ENCODE data around the gene KRT7.
A peak's percentile ranks its signal among the peaks of the same experiment; 100 is the strongest.

Gene KRT7

GRCh38 chr12:52200086-52200780, 32.8 kb upstream of the KRT7 start:
- no peak for DNase-seq

DNA sequence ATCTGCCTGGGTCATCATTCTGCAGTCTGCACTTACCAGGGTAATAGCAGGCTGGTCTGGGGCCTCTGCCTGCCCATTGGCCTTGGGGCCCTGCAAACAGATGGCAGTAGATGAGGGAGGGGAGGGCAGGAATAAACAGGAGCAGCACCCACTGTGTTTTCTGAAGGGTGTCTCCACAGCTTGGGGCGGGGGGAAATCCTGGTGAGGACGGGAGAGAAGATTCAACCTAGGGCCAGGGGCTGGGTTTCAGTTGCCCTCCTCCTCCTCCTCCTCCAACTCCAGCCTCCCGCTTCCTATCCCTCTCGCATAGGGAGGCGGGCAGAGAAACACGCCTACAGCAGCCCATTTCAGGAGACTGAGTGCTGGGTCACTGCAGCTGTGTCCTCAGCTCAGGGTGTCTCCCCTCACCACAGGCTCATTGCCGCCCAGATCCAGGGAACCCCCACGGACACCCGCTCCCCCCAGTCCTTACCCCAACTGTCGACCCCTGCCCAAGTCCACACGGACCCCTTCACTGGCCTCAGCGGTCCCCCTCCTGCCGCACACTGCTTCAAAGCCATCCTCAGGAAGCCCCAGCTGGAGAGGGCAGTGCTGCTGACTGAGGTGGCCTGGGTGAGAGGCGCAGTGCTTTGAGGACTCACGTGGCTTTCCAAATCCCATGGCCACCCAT, 32.1 kb upstream of the KRT7 start:
- no peak for DNase-seq

DNA sequence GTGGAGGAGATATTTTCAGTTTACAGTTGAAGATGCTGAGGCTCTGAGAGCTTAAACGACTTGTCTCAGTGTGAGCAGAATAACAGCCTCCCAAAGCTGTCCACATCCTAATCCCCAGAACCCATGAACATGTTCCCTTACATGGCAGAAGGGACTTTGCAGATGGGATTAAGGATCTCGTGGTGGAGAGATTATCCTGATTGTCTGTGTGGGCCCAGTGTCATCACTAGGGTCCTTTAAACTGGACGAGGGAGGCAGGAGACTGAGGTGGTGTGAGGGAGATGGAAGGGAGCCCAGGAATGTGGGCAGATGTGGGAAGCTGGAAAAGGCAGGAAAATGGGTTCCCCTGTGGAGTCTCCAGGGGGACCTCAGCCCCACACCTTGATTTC, 31.6 kb upstream of the KRT7 start:
- no peak for DNase-seq

DNA sequence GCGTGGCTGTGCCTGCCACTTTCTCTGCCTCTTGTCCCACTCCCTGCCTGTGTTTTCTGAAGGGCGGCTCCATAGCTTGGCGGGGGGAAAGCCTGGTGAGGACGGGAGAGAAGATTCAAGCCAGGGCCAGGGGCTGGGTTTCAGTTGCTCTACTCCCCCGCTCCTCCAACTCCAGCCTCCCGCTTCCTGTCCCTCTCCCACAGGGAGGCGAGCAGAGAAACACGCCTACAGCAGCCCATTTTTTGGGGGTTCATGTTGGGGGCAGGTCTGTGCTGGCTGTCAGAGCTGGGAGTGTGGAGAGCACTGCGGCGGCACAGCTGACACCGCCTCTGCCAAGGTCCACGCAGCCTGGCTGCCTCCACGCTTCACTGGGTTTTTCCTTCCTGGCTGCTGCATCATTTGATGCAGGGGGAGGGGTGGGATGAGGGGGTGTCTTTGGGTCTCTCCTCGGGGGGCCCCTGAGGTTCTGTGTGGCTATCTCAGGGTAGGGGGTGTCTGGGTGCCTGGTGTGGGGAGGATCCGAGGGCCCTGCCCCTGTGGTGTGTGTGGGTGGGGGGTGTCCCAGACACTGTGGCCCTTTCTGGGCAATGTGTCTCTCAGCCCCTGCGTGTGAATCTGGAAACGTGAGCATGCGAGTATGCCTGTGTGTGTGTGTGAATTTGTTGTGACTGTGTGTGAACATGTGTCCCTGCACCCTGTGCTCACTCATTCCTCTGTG, 30.5 kb upstream of the KRT7 start:
- DNase-seq = peak in 1 of 2 experiments; percentile 12

GRCh38 chr12:52203079-52203921, 29.7 kb upstream of the KRT7 start:
- no peak for DNase-seq

DNA sequence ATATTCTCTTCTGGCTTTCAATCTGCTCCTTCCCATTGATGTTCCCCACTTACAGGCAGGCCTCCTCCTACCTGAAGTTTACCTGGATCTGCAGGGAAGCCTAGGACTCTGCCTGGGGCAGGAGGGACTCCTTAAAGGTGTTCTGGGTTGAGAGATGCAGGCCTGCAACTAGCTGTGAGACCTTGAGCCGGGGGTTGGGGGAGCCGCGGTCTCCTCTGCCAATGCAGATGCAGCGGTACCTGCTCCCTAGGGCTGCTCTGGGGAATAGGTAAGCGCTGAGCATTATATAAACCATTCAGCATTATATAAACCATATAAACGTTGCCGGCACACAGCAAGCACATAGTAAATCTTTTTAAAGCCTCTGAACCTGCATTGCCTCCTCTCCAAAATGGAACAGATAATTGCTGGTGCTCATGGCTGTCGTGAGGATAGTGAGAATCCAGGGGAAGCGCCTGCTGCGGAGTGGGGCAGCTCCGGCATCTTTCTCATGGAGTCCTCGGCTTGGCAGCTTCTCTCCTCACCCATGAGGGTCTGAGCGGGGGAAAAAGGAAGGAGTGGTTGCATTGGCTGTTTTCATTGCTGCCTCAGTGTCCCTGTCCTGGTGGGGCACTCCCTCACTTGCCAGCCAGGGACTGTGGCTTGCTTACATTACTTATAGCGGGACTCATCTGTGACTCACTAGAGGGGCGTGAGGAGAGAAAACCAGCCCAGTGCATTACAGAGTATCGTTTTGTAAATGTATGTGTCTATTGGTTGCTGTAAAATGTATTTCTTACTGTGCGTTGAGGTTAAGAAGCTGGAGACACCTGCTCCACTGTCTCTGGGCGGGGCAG, 28.7 kb upstream of the KRT7 start:
- no peak for DNase-seq

- no peak for DNase-seq
Observed at GRCh38 chr12:52204931-52205505, 28.0 kb upstream of the KRT7 start.

DNA sequence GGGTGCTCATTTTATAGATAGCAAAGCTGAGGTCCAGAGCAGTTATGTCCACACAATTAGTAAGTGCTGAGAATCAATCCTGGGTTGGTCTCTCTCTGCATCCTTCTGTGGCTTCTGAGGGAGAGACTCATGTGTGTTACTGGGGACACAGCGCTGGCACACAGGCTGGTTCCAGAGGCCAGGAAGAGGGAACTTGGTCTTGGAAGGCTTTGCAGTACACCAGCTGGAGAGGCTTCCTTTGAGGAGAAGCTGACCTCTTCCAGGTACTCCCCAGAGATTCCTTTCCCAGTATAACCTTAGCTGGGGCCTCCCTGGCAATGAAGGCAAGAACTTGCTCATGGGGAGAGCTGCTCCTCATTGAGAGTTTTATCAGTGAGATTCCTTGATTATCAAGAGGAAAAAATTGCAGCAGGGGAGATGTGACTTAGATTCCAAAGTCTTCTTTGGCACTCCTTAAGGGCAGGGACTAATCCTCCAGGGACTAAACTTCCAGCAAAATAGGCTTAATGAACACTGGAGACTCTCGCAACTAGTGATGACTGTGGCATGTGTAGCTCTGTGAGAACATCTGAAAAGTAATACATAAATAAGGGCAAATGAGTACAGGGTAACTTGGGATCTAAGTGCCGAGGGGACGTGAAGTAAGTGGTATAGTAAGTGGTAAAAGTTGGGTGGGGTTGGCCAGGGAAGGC, 27.3 kb upstream of the KRT7 start:
- DNase-seq = peak in 1 of 2 experiments; percentile 52

GRCh38 chr12:52206304-52207040, 26.6 kb upstream of the KRT7 start:
- DNase-seq = peak in 1 of 2 experiments; percentile 52

GRCh38 chr12:52207106-52207505, 25.9 kb upstream of the KRT7 start:
- no peak for DNase-seq

DNA sequence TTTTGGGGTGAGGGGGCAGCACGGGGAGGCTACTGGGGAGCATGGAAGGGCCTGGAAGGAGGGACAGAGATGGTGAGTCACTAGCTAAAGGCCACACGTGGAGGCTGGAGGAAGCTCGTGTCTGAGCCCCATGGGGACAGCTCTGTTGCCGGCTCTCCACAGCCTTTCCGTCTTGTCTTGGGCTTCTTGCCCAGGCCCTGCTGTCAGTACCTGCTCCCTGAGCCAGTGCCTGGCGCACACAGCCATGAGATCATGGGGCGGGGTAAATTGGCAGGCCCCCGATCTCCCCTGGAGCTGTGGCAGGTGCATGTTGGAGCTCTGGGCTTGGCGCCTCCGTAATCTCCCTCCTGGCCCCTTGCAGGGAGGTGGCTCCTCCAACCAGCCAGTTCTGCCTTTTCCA, 25.1 kb upstream of the KRT7 start:
- DNase-seq = peak; percentile 78 to 94

GRCh38 chr12:52208424-52209165, 24.4 kb upstream of the KRT7 start:
- no peak for DNase-seq

DNA sequence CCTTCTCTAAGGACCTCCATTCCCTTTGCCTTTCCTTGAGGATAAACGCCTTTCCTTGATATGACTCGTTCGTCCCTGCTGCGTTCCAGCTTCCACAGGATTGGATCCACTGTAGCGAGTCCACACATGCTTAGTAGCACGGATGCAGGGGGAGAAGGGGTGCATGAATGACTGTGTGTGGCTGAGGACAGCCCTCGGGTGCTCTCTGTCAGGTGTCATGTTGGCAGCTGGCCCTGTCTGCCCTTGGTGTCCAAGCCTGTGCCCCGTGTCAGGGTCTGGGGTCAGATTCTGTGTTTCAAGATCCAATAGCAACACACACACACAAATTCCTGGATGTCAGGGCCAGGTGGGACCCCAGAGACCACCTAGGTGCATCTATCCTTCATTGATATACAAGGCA, 23.7 kb upstream of the KRT7 start:
- DNase-seq = no peak

DNA sequence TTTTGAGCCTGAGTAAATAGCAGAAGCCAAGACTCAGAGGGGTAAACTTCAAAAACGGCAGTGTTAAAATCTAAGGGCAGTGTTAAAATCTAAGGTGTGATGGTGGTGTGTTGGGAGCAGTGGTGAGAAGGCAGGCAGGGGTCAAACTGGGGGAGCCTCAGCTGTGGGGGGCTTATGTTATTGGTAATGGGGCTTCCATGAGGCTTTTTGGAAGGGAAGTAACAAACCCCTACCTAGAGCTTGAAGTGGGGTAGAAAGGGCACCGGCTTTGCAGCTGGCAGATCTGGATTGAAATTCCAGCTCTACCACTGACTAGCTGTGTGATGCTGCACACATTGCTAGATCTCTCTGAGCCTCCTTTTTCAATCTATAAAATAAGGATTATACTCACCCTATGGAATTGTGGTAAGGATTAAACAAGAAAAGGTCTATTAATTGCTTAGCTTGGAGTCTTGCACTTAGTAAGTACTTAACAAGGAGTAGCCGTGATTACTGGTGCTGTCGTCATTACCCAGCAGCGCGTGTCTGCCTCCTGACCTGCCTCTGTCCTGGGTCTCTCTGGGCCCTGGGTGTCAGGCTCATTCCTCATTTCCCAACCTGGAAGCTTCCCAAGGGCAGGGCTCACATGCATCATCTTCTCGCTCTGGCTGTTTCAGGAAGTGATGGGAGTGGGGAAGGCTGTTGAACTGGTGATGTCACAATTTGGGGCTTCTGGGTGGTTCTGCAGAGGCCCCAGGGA, 22.7 kb upstream of the KRT7 start:
- no peak for DNase-seq

- DNase-seq = no peak
Observed at GRCh38 chr12:52210925-52211650, 22.0 kb upstream of the KRT7 start.

DNA sequence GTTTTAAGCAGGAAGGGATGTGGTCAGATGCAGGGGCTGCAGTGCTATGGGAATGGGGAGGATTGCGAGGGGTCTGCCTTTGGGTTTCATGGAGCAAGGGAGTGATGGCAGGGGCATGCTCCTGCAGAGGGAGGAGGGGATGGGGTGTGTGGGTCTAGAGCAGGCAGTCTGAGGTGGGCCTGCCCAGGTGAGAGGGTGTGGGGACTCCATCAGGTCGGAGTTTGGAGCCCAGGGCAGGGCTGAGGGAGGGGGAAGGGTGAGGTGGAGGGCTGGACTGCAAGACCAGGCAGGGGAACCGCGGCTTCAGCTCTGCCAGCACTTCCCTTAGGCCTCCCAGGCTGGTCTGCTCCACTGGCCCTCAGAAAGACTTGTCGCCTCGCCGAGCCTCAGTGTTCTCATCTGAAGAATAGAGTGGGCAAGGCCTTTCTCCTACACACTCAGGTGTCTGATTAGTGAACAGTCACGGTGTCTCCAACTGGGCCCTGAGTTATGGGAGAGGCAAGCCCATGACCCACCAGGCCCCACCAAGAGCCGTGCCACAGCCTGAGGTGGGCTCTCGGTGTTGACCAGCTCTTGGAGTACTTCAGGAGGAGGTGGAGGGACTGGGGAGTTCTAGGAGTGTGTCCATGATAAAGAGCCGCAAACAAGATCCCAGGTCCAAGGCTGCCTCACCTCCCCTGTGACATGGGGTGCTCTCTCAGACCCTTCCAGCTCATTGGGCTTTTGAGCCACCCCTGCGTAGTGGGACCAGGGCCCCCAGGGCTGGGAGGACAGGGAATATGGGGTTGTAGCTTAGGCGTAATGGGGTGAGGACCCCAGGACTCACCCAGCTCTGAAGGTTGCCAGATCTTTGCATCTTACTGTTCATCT, 21.1 kb upstream of the KRT7 start:
- no peak for DNase-seq
